Measurements from ENCODE around the gene MARCHF2. TPM values are rescaled to one million over a fixed set of nuclear protein-coding genes. Genes with fewer than 3 reads are reported as not detected.

MARCHF2 gene
- total RNA-seq, 2 experiments from 2014 or later: 20.6 to 20.8 TPM

- CTCF ChIA-PET: interaction anchor here (1.0 to 1.8 kb wide), 4 partner anchors 11 to 117 kb away, joined by 3 to 8 read pairs (median 4); partner anchors contain the start of gene MARCHF2
Observed at GRCh38 chr19:8462571-8462970, 49.5 kb downstream of the MARCHF2 start.

DNA sequence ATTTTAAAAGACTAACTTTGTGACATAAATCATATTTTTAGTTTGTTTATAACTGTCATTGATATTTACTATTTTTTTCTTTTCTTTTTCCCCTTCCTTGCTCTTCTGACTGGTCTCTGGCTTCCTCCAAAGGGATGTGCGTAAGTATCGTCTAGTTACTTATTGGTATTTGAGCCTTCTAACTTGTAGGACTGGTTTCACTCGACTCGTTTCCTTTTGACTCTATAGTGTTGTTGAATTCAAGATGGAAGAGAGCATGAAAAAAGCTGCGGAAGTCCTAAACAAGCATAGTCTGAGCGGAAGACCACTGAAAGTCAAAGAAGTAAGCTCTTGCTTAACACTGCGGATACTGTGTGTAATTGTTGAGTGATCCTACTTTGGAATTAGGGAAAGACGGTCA lies 50.3 kb downstream of the MARCHF2 start:
- Mint-ChIP-seq H3K4me1 (peaks cover 41% of the 10 kb centered on the region), H3K27ac (no peak overlapping the region), H3K36me3 (ENCODE audit: low read depth) (peaks cover 74% of the 10 kb centered on the region), H3K27me3 (no peaks in the 10 kb centered on the region), H3K9me3 (no peaks in the 10 kb centered on the region), H3K4me3 (no peak overlapping the region)
- POLR2A ChIA-PET: no interaction called here
- CTCF ChIA-PET: interaction anchor here (1.3 to 1.8 kb wide), 2 partner anchors 50 to 116 kb away, joined by 4 to 8 read pairs; partner anchors contain the start of gene MARCHF2
- no peak for DNase-seq

More at GRCh38 chr19:8462571-8462970, 49.5 kb downstream of the MARCHF2 start:
- Mint-ChIP-seq H3K4me1 (peaks cover 47% of the 10 kb centered on the region), H3K27ac (no peak overlapping the region), H3K9me3 (no peaks in the 10 kb centered on the region), H3K36me3 (ENCODE audit: low read depth) (peaks cover 75% of the 10 kb centered on the region), H3K27me3 (no peaks in the 10 kb centered on the region), H3K4me3 (no peak overlapping the region)
- POLR2A ChIA-PET: interaction anchor here (0.5 to 1.9 kb wide), 3 partner anchors 13 to 116 kb away, joined by 3 to 11 read pairs (median 4); partner anchors contain the start of gene HNRNPM
- no peak for DNase-seq

DNA sequence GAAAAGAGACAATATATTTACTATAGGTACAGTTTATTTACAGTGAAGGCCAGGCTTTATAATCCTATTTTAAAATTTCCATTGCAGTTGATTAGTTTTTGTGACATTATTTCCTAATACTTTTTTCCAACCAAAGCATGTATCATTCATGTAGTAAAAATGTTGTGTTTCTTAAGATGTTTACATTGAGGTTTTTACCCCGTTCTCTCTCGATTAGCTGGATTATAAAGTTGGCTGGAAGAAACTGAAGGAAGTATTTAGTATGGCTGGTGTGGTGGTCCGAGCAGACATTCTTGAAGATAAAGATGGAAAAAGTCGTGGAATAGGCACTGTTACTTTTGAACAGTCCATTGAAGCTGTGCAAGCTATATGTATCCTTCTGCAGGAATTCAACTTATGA lies 52.9 kb downstream of the MARCHF2 start:
- CTCF ChIA-PET: no interaction called here
- H3K36me3 Mint-ChIP-seq (ENCODE audit: low read depth): peaks cover 88% of the 10 kb centered on the region
- no peak overlapping the region for H3K4me3 Mint-ChIP-seq
- DNase-seq: no peak
- no peaks in the 10 kb centered on the region for H3K9me3 Mint-ChIP-seq
- H3K4me1 Mint-ChIP-seq: peaks cover 30% of the 10 kb centered on the region
- no peak overlapping the region for H3K27ac Mint-ChIP-seq
- no peaks in the 10 kb centered on the region for H3K27me3 Mint-ChIP-seq
- POLR2A ChIA-PET: no interaction called here

DNA sequence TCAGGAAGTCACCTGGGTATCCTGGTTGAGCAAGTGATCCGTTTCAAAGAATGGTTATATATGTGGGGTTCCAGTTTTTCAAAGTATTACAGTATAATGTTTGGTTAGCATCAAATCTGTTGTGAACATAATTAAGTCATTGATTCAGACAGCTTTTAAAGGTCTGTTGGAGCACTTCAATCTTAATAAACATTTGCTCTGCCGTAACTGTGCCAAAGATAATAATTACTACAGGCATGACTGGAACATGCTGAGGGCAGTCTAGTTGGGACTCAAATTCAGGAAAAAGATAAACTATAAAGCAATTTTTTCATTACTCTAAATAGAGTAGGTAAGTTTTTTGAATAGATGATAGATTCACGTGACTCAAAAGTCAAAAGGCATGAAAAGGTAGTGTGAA lies 55.0 kb downstream of the MARCHF2 start:
- CTCF ChIA-PET: no interaction called here
- no peak overlapping the region for H3K4me3 Mint-ChIP-seq
- no peak for DNase-seq
- POLR2A ChIA-PET: no interaction called here
- H3K36me3 Mint-ChIP-seq (ENCODE audit: low read depth): peaks cover 86% of the 10 kb centered on the region
- H3K27ac Mint-ChIP-seq: no peak overlapping the region
- H3K4me1 Mint-ChIP-seq: peaks cover 39% of the 10 kb centered on the region
- H3K9me3 Mint-ChIP-seq: no peaks in the 10 kb centered on the region
- no peaks in the 10 kb centered on the region for H3K27me3 Mint-ChIP-seq

GRCh38 chr19:8468761-8469373 lies 55.8 kb downstream of the MARCHF2 start:
- H3K27me3 Mint-ChIP-seq: no peaks in the 10 kb centered on the region
- ChIA-PET CTCF (no interaction called here), POLR2A (no interaction called here)
- H3K36me3 Mint-ChIP-seq (ENCODE audit: low read depth): peaks cover 86% of the 10 kb centered on the region
- H3K4me1 Mint-ChIP-seq: peaks cover 45% of the 10 kb centered on the region
- H3K9me3 Mint-ChIP-seq: no peaks in the 10 kb centered on the region
- no peak overlapping the region for H3K4me3 Mint-ChIP-seq
- peak overlapping the region; percentile 28 for H3K27ac Mint-ChIP-seq
- no peak for DNase-seq

DNA sequence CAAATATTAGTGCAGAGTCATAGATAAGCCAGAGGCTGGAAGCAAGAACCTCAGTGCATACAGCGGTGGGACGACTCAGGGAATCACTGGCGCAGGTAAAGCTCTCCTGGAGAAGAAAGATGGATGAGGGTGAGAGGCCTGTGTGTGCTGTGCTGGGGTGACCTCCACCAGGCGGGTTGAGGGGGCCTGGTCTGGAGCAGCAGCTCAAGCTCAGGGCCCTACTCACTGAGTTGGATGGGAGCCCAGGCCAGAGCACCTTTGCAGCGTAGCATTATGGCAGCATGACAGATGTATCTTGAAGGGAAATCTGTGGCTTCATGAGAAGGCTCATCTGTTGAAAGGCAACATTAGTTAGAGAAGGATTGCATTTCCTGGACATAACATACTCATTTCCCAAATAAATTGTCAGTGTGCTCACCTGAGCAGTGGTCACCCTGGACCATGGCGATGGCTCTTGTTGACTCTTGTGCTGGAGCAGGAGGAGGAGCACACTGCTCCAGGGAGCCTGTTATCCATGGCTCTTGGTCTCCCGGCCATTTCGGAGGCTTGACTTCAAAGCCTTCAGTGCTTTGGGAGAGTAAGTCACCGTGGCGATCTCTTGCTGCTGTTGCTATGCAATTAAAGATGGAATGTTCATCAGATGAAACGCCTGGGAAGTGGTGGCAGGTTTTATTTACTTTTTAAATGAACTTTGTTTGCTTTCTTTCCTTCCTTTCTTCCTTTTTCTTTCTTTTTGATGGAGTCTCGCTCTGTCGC lies 56.7 kb downstream of the MARCHF2 start:
- no peak for DNase-seq
- ChIA-PET POLR2A (interaction anchor here (1.0 to 2.2 kb wide), 4 partner anchors 11 to 25 kb away, joined by 3 to 8 read pairs (median 6); no protein-coding TSS in a partner anchor), CTCF (no interaction called here)
- Mint-ChIP-seq H3K36me3 (ENCODE audit: low read depth) (peaks cover 87% of the 10 kb centered on the region), H3K27ac (no peak overlapping the region), H3K9me3 (no peaks in the 10 kb centered on the region), H3K27me3 (no peaks in the 10 kb centered on the region), H3K4me3 (no peak overlapping the region), H3K4me1 (peaks cover 51% of the 10 kb centered on the region)

- Mint-ChIP-seq H3K4me1 (peaks cover 67% of the 10 kb centered on the region), H3K27me3 (no peaks in the 10 kb centered on the region), H3K4me3 (no peak overlapping the region), H3K9me3 (no peaks in the 10 kb centered on the region), H3K36me3 (ENCODE audit: low read depth) (peaks cover 84% of the 10 kb centered on the region), H3K27ac (peak overlapping the region; percentile 65)
- CTCF ChIA-PET: interaction anchor here (1.0 kb wide), 2 partner anchors 11 to 107 kb away, joined by 3 to 4 read pairs; no protein-coding TSS in a partner anchor
- POLR2A ChIA-PET: no interaction called here
- DNase-seq: no peak
Observed at GRCh38 chr19:8473648-8474476, 60.8 kb downstream of the MARCHF2 start.

GRCh38 chr19:8475005-8475404 lies 61.9 kb downstream of the MARCHF2 start:
- H3K4me1 Mint-ChIP-seq: peaks cover 63% of the 10 kb centered on the region
- DNase-seq: no peak
- H3K27ac Mint-ChIP-seq: no peak overlapping the region
- POLR2A ChIA-PET: interaction anchor here (1.3 kb wide), 1 partner anchor 12 kb away, joined by 4 read pairs; no protein-coding TSS in a partner anchor
- peaks cover 77% of the 10 kb centered on the region for H3K36me3 Mint-ChIP-seq (ENCODE audit: low read depth)
- no peak overlapping the region for H3K4me3 Mint-ChIP-seq
- no peaks in the 10 kb centered on the region for H3K27me3 Mint-ChIP-seq
- CTCF ChIA-PET: no interaction called here
- H3K9me3 Mint-ChIP-seq: no peaks in the 10 kb centered on the region

- Mint-ChIP-seq H3K27ac (no peak overlapping the region), H3K9me3 (no peaks in the 10 kb centered on the region), H3K36me3 (ENCODE audit: low read depth) (peaks cover 73% of the 10 kb centered on the region), H3K4me3 (no peak overlapping the region), H3K4me1 (peaks cover 64% of the 10 kb centered on the region), H3K27me3 (no peaks in the 10 kb centered on the region)
- ChIA-PET POLR2A (no interaction called here), CTCF (no interaction called here)
- no peak for DNase-seq
Observed at GRCh38 chr19:8476524-8476923, 63.4 kb downstream of the MARCHF2 start.

DNA sequence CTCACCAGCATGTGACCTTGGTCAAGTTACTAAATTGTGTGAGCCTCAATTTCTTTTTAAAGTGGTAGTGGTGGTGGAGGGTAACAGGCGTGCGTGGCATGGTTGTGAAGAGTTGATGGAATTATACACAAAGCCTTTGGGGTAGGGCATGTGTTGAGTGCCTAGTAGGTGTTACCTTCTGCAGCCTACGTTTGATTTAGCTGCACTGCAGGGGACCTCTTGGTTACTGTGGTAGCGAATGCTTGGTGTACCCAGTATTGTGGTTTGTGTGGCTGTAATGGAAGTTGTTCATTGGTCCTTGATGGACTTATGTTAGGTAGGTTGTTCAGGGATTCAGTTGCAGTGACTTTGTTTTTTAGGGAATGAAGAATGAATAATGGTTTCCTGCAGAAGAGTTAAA lies 64.8 kb downstream of the MARCHF2 start:
- CTCF ChIA-PET: interaction anchor here (2.2 kb wide), 1 partner anchor 9 kb away, joined by 5 read pairs; no protein-coding TSS in a partner anchor
- POLR2A ChIA-PET: interaction anchor here (0.9 to 1.4 kb wide), 2 partner anchors 9 to 25 kb away, joined by 3 read pairs; no protein-coding TSS in a partner anchor
- Mint-ChIP-seq H3K4me1 (peaks cover 55% of the 10 kb centered on the region), H3K27ac (peak overlapping the region; percentile 50), H3K4me3 (no peak overlapping the region), H3K9me3 (no peaks in the 10 kb centered on the region), H3K27me3 (no peaks in the 10 kb centered on the region), H3K36me3 (ENCODE audit: low read depth) (peaks cover 78% of the 10 kb centered on the region)
- DNase-seq: no peak

DNA sequence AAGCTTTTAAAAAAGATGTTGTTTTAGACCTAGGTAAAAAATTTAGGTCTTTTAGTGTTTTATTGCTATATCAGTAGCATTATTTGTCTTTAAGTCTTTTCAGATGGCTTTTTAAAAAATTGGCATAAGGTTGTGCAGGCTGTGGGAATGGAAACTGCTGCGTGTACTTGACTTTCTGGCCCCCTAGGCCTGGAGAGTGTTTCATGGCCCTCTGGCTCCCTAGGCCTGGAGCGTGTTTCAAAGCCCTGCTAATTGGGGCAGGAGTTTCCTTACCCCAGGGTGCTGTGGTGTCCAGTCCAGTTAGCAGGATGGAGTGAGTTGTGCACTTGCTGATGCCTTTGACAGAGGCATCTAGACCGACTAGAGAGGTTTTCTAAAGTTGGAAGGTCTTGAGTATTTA lies 65.5 kb downstream of the MARCHF2 start:
- ChIA-PET CTCF (interaction anchor here (2.2 kb wide), 1 partner anchor 9 kb away, joined by 5 read pairs; no protein-coding TSS in a partner anchor), POLR2A (interaction anchor here (0.7 to 1.4 kb wide), 2 partner anchors 25 to 34 kb away, joined by 3 read pairs; no protein-coding TSS in a partner anchor)
- no peak for DNase-seq
- Mint-ChIP-seq H3K9me3 (no peaks in the 10 kb centered on the region), H3K27ac (peak overlapping the region; percentile 66), H3K4me1 (peaks cover 50% of the 10 kb centered on the region), H3K4me3 (no peak overlapping the region), H3K27me3 (no peaks in the 10 kb centered on the region), H3K36me3 (ENCODE audit: low read depth) (peaks cover 78% of the 10 kb centered on the region)

- POLR2A ChIA-PET: interaction anchor here (0.8 to 2.6 kb wide), 2 partner anchors 10 to 32 kb away, joined by 3 to 8 read pairs; no protein-coding TSS in a partner anchor
- H3K4me1 Mint-ChIP-seq: peaks cover 46% of the 10 kb centered on the region
- CTCF ChIA-PET: interaction anchor here (1.0 to 1.3 kb wide), 2 partner anchors 25 to 100 kb away, joined by 4 read pairs; no protein-coding TSS in a partner anchor
Observed at GRCh38 chr19:8481201-8481600, 68.1 kb downstream of the MARCHF2 start.

More at GRCh38 chr19:8481201-8481600, 68.1 kb downstream of the MARCHF2 start:
- Mint-ChIP-seq H3K4me3 (no peak overlapping the region), H3K36me3 (ENCODE audit: low read depth) (peaks cover 76% of the 10 kb centered on the region), H3K27me3 (no peaks in the 10 kb centered on the region), H3K27ac (peak overlapping the region; percentile 37), H3K9me3 (no peaks in the 10 kb centered on the region)
- DNase-seq: no peak
